K562 (cell line): Measurements from ENCODE around the gene OTOGL. TPM values are rescaled to one million over a fixed set of nuclear protein-coding genes. Genes with fewer than 3 reads are reported as not detected.

ENCODE experiments used
- ATAC-seq: fragments of 200-7000 bp; cut with Tn5 transposase; 3 replicates; pipeline ENCODE4 v1.9.1; 2020; ENCODE audit warnings: moderate library complexity
- BruUV-seq: library from RNA; stranded (reverse); fragments of 400-500 nt; replicated peaks from 2 replicates; lab custom pipeline; 2021; lab: Mats Ljungman, UMichigan
- CTCF ChIA-PET: fragments of 300-600 bp; formaldehyde crosslinking; extraction: SDS; loops from one replicate; lab custom pipeline; 2021; ENCODE audit warnings: low intra/inter-chr PET ratio; lab: Yijun Ruan, JAX
- POLR2A ChIA-PET: fragments of 300-600, 350-650 bp; sonication (Branson Sonifier 250); formaldehyde crosslinking; extraction: SDS; loops from one replicate; lab custom pipeline; 2021; ENCODE audit warnings: antibody characterized with exemption, inconsistent platforms; lab: Yijun Ruan, JAX
- DNase-seq, 4 experiments: peaks; one replicate each; pipeline versions ENCODE4 v3.0.0 to v3.0.0-alpha.2; 2011 to 2018; ENCODE audit warnings: low spot score in 3 of 4, mixed read lengths in 3 of 4; ENCODE audit errors: extremely low read depth in 1 of 4
- FAIRE-seq: peaks from 2 replicates; lab custom pipeline; 2011; peaks lifted over from hg19 to GRCh38; lab: Jason Lieb, UNC
- H2AFZ ChIP-seq: 2 replicates; pipeline ENCODE4 v1.6.0; 2011; ENCODE audit warnings: low read depth, low read length, control low read depth, inconsistent platforms
- H3K27ac ChIP-seq: fragments of 200-600 bp; 3 replicates; pipeline ENCODE4 v1.8.0; 2011; ENCODE audit warnings: low read depth, mild to moderate bottlenecking, control low read depth, inconsistent platforms, low read length, moderate library complexity, mixed read lengths; ENCODE audit errors: extremely low read depth
- H3K27me3 ChIP-seq, 2 experiments: fragments of 300-600 bp in 1 of 2; 2 replicates in 1 of 2; 3 replicates in 1 of 2; pipeline versions ENCODE4 v1.6.0 to v1.8.0; 2011; ENCODE audit warnings: inconsistent platforms in 2 of 2, low read length in 2 of 2, mild to moderate bottlenecking in 1 of 2, mixed read lengths in 1 of 2, moderate library complexity in 1 of 2; ENCODE audit not compliant: control insufficient read depth in 2 of 2, insufficient read depth in 2 of 2
- H3K36me3 ChIP-seq: fragments of 300-600 bp; 3 replicates; pipeline ENCODE4 v1.8.0; 2011; ENCODE audit warnings: mild to moderate bottlenecking, low read length, inconsistent platforms; ENCODE audit not compliant: control insufficient read depth, insufficient read depth
- H3K4me1 ChIP-seq, 2 experiments: fragments of 200-600 bp in 1 of 2; replicated peaks in 1 of 2; 2 replicates in 1 of 2; 3 replicates in 1 of 2; pipeline versions ENCODE4 v1.5.1 to v1.8.0; 2011; ENCODE audit warnings: inconsistent platforms in 2 of 2, low read length in 2 of 2, mild to moderate bottlenecking in 1 of 2, mixed read lengths in 1 of 2, moderate library complexity in 1 of 2; ENCODE audit not compliant: control insufficient read depth in 2 of 2, insufficient read depth in 2 of 2
- H3K4me2 ChIP-seq: 2 replicates; pipeline ENCODE4 v1.6.1; 2011; ENCODE audit warnings: low read length, control low read depth, inconsistent platforms, mixed read lengths; ENCODE audit not compliant: insufficient read depth
- H3K4me3 ChIP-seq: fragments of 200-600 bp; sonication (generic), shearing (Covaris generic); 2 replicates; pipeline ENCODE4 v1.5.1; 2016; ENCODE audit warnings: control low read depth, inconsistent platforms
- H3K79me2 ChIP-seq: fragments of 200-600 bp; 3 replicates; pipeline ENCODE4 v1.8.0; 2011; ENCODE audit warnings: low read length, inconsistent platforms; ENCODE audit not compliant: control insufficient read depth, insufficient read depth
- H3K9ac ChIP-seq, 2 experiments: 2 replicates each; pipeline versions ENCODE4 v1.6.0 to v1.6.1; 2011; ENCODE audit warnings: low read depth in 2 of 2, low read length in 2 of 2, control low read depth in 1 of 2, inconsistent platforms in 1 of 2, mild to moderate bottlenecking in 1 of 2, mixed read lengths in 1 of 2; ENCODE audit not compliant: insufficient read depth in 1 of 2
- H3K9me1 ChIP-seq: one replicate; pipeline ENCODE4 v1.6.0; 2011; ENCODE audit warnings: inconsistent platforms, mild to moderate bottlenecking, low read length, moderate library complexity; ENCODE audit not compliant: control insufficient read depth, insufficient read depth
- H3K9me3 ChIP-seq: replicated peaks from 2 replicates; pipeline ENCODE4 v1.5.1; 2011; ENCODE audit warnings: low read depth, low read length, inconsistent platforms; ENCODE audit not compliant: control insufficient read depth, insufficient read depth
- H4K20me1 ChIP-seq: replicated peaks from 2 replicates; pipeline ENCODE4 v1.6.1; 2011; ENCODE audit warnings: low read length, inconsistent platforms, mixed read lengths; ENCODE audit not compliant: control insufficient read depth, insufficient read depth
- AFF4 ChIP-seq: sonication (generic); formaldehyde crosslinking; IDR thresholded peaks from 2 replicates; pipeline ENCODE4 v1.8.0; 2023; ENCODE audit warnings: mild to moderate bottlenecking, missing genetic modification reagents
- BCL6 ChIP-seq: fragments of 250-450 bp; sonication (Bioruptor Pico); IDR thresholded peaks from 2 replicates; pipeline ENCODE4 v1.4.0; 2020
- BDP1 ChIP-seq: IDR thresholded peaks from 3 replicates; pipeline ENCODE4 v1.6.1; 2011; ENCODE audit not compliant: insufficient read length, insufficient read depth
- CREB3 ChIP-seq: fragments of 450-650 bp; conservative IDR thresholded peaks from 2 replicates; pipeline ENCODE4 v1.6.1; 2016; ENCODE audit warnings: missing genetic modification characterization, low read depth, mild to moderate bottlenecking, missing compliant biosample characterization, moderate library complexity
- CTCFL ChIP-seq: IDR thresholded peaks from 2 replicates; pipeline ENCODE4 v1.6.1; 2011; ENCODE audit warnings: borderline replicate concordance, low read depth, mild to moderate bottlenecking, moderate library complexity, low read length; ENCODE audit not compliant: insufficient read depth, poor library complexity, severe bottlenecking
- ELF2 ChIP-seq: fragments of 250-450 bp; sonication (Bioruptor Pico); IDR thresholded peaks from 2 replicates; pipeline ENCODE4 v1.5.0; 2021; ENCODE audit warnings: mild to moderate bottlenecking
- GABPB1 ChIP-seq: sonication (generic); formaldehyde crosslinking; IDR thresholded peaks from 2 replicates; pipeline ENCODE4 v1.8.0; 2022; ENCODE audit warnings: mild to moderate bottlenecking, missing genetic modification reagents
- SMC3 ChIP-seq: conservative IDR thresholded peaks from 2 replicates; pipeline ENCODE4 v1.6.1; 2011; ENCODE audit warnings: low read depth, low read length, improper control_type of control experiment; ENCODE audit not compliant: insufficient read depth
- ZNF277 ChIP-seq: fragments of 250-450 bp; sonication (Bioruptor Pico); IDR thresholded peaks from 2 replicates; pipeline ENCODE4 v1.8.0; 2022; ENCODE audit warnings: inconsistent platforms, mild to moderate bottlenecking, moderate library complexity, borderline replicate concordance
- ZNF639 ChIP-seq, 2 experiments: fragments of 200-800 bp in 1 of 2; sonication (Bioruptor generic) in 1 of 2; sonication (generic) in 1 of 2; formaldehyde crosslinking in 1 of 2; IDR thresholded peaks in 1 of 2; conservative IDR thresholded peaks in 1 of 2; 2 replicates each; pipeline versions ENCODE4 v1.5.0 to v1.6.1; 2016 to 2020; ENCODE audit warnings: missing compliant biosample characterization in 1 of 2, missing genetic modification characterization in 1 of 2, missing genetic modification reagents in 1 of 2
- ZNF707 ChIP-seq: fragments of 250-450 bp; sonication (Bioruptor Pico); conservative IDR thresholded peaks from 2 replicates; pipeline ENCODE4 v1.8.0; 2022; ENCODE audit warnings: inconsistent platforms, mild to moderate bottlenecking, moderate library complexity
- in situ Hi-C: fragments of 300-500 bp; cut with MboI; formaldehyde crosslinking; loops from 4 replicates; pipeline ENCODE4 v1.15.0; 2018; ENCODE audit warnings: inconsistent platforms, mixed read lengths
- intact Hi-C: fragments of 100-400 bp; cut with micrococcal nuclease; formaldehyde crosslinking; loops from 2 replicates; pipeline ENCODE4 v1.14.2; 2022
- polyA plus RNA-seq, 8 experiments: library from polyadenylated mRNA; depleted of rRNA in 4 of 8; stranded (reverse) in 5 of 8; unstranded in 3 of 8; fragments of >200 nt; fragmentation: Nextera tagmentation in 2 of 8; fragmentation: Illumina TruSeq in 1 of 8; extraction: Ambion mirVana in 2 of 8; extraction: Trizol in 1 of 8; gene quantifications; 2 replicates each; pipeline versions ENCODE4 v1.2.1 to v1.2.3, GENCODE V29; 2011 to 2014; ENCODE audit warnings: inconsistent platforms in 1 of 8, missing spikeins in 1 of 8
- total RNA-seq, 7 experiments: library from RNA; depleted of rRNA in 6 of 7; stranded (reverse); fragments of >200 nt in 6 of 7; fragmentation: Illumina TruSeq in 2 of 7; extraction: Trizol in 2 of 7; gene quantifications; 2 replicates each; pipeline versions ENCODE4 v1.2.1 to v1.2.3, GENCODE V29; 2011 to 2021; ENCODE audit warnings: low replicate concordance in 1 of 7

OTOGL gene
- total and polyA plus RNA-seq, 9 of the 15 experiments (the other 6 are each of a cell fraction or from before 2014, with no cell fraction given) = 0.02 to 0.03 TPM; not detected in 7

GRCh38 chr12:80316222-80316621 is 216.9 kb downstream of the OTOGL start (continued):
- TF ChIP-seq ZNF639 (CRISPR knock-in tag; conservative IDR thresholded peaks at IDR 0.05 in 1 of 2, IDR thresholded peaks at IDR 0.05 in 1 of 2) (no peak), ZNF707 (no peak), AFF4 (CRISPR knock-in tag) (no peak), BCL6 (CRISPR knock-in tag) (no peak), SMC3 (no peak)

- CTCF ChIA-PET = no interaction called here
- H2AFZ ChIP-seq = no peak overlapping the region
- H3K9me3 ChIP-seq = no peaks in the 10 kb centered on the region
- no peak for ATAC-seq
- H3K9me1 ChIP-seq = no peaks in the 10 kb centered on the region
- no peaks in the 10 kb centered on the region for H4K20me1 ChIP-seq
- no peaks in the 10 kb centered on the region for H3K27me3 ChIP-seq
- H3K36me3 ChIP-seq = no peaks in the 10 kb centered on the region
- no peak overlapping the region for H3K27ac ChIP-seq
- FAIRE-seq = no peak
- in situ Hi-C loops (no loop called here), intact Hi-C loops (no loop called here)
- no peak overlapping the region for H3K9ac ChIP-seq
- no peak overlapping the region for H3K4me2 ChIP-seq
- POLR2A ChIA-PET = no interaction called here
- H3K4me1 ChIP-seq = no peaks in the 10 kb centered on the region
- no peak for DNase-seq
- H3K4me3 ChIP-seq = no peak overlapping the region
- BruUV-seq = no TSS peak
- no peaks in the 10 kb centered on the region for H3K79me2 ChIP-seq
- TF ChIP-seq BDP1 (no peak), CTCFL (no peak), ELF2 (no peak), GABPB1 (CRISPR knock-in tag) (no peak), ZNF277 (CRISPR knock-in tag) (no peak), CREB3 (tag) (no peak)
These were observed 218.0 kb downstream of the OTOGL start for GRCh38 chr12:80317307-80317706.
